ENCODE results near the gene UST. TPM values are rescaled to one million over a fixed set of nuclear protein-coding genes. Genes with fewer than 3 reads are reported as not detected.
A peak's percentile ranks its signal among the peaks of the same experiment; 100 is the strongest.

UST gene
- total RNA-seq, 1 donor from 2014 or later: 33.3 TPM

GRCh38 chr6:149007846-149008245 lies 261.0 kb downstream of the UST start:
- no peak for DNase-seq (ENCODE audit: low spot score)
- H3K36me3 Mint-ChIP-seq: peaks cover 24% of the 10 kb centered on the region
- H3K9me3 ChIP-seq (ENCODE audit: low read depth): no peaks in the 10 kb centered on the region
- H3F3A ChIP-seq (ENCODE audit: low read depth): no peaks in the 10 kb centered on the region
- H3K9me3 Mint-ChIP-seq: peaks cover 10% of the 10 kb centered on the region
- TF ChIP-seq EZH2 (IDR thresholded peaks at IDR 0.05): no peak
- no peak overlapping the region for H2AFZ ChIP-seq (replicated peaks)
- no peaks in the 10 kb centered on the region for H3K79me2 ChIP-seq (ENCODE audit: low read depth)
- no peaks in the 10 kb centered on the region for H3K36me3 ChIP-seq
- H3K27me3 ChIP-seq: no peaks in the 10 kb centered on the region
- no peak overlapping the region for H3K9ac ChIP-seq
- no peak overlapping the region for H3K4me3 Mint-ChIP-seq
- no peaks in the 10 kb centered on the region for H3K4me1 ChIP-seq
- H4K20me1 ChIP-seq (ENCODE audit: low read depth): no peaks in the 10 kb centered on the region
- no peaks in the 10 kb centered on the region for H3K27me3 Mint-ChIP-seq (ENCODE audit: insufficient read depth, low read depth)
- no peak overlapping the region for H3K4me3 ChIP-seq
- H3K27ac Mint-ChIP-seq: no peak overlapping the region
- H3K27ac ChIP-seq: no peak overlapping the region
- no peak overlapping the region for H3K4me2 ChIP-seq
- no peaks in the 10 kb centered on the region for H3K4me1 Mint-ChIP-seq

- TF ChIP-seq EZH2 (IDR thresholded peaks at IDR 0.05) (no peak), CTCF (IDR thresholded peaks at IDR 0.05) (no peak), EZH2phosphoT487 (IDR thresholded peaks at IDR 0.05) (no peak)
- Mint-ChIP-seq H3K9me3 (peaks cover 10% of the 10 kb centered on the region), H3K36me3 (peaks cover 23% of the 10 kb centered on the region), H3K4me1 (peaks cover under 1% of the 10 kb centered on the region), H3K4me3 (no peak overlapping the region), H3K27me3 (ENCODE audit: insufficient read depth, low read depth) (no peaks in the 10 kb centered on the region), H3K27ac (no peak overlapping the region)
- no peaks in the 10 kb centered on the region for H3K79me2 ChIP-seq (ENCODE audit: low read depth)
- no peak overlapping the region for H3K4me3 ChIP-seq
- H3K27ac ChIP-seq: no peak overlapping the region
- DNase-seq (ENCODE audit: low spot score): no peak
- H3K4me2 ChIP-seq: no peak overlapping the region
- no peaks in the 10 kb centered on the region for H3F3A ChIP-seq (ENCODE audit: low read depth)
- H4K20me1 ChIP-seq (ENCODE audit: low read depth): no peaks in the 10 kb centered on the region
- no peaks in the 10 kb centered on the region for H3K36me3 ChIP-seq
- H3K9ac ChIP-seq: no peak overlapping the region
- H3K9me3 ChIP-seq (ENCODE audit: low read depth): no peaks in the 10 kb centered on the region
- no peaks in the 10 kb centered on the region for H3K4me1 ChIP-seq
- no peak overlapping the region for H2AFZ ChIP-seq (replicated peaks)
- H3K27me3 ChIP-seq: no peaks in the 10 kb centered on the region
Observed at GRCh38 chr6:149008741-149009140, 261.9 kb downstream of the UST start.

- Histone ChIP-seq H2AFZ (replicated peaks) (no peak overlapping the region), H3K4me1 (no peaks in the 10 kb centered on the region), H3K27ac (no peak overlapping the region), H3F3A (ENCODE audit: low read depth) (no peaks in the 10 kb centered on the region), H3K27me3 (no peaks in the 10 kb centered on the region), H3K36me3 (no peaks in the 10 kb centered on the region), H3K9me3 (ENCODE audit: low read depth) (no peaks in the 10 kb centered on the region), H3K9ac (no peak overlapping the region), H4K20me1 (ENCODE audit: low read depth) (no peaks in the 10 kb centered on the region), H3K4me3 (no peak overlapping the region), H3K4me2 (no peak overlapping the region), H3K79me2 (ENCODE audit: low read depth) (no peaks in the 10 kb centered on the region)
- no peak overlapping the region for H3K4me3 Mint-ChIP-seq
- no peaks in the 10 kb centered on the region for H3K27me3 Mint-ChIP-seq (ENCODE audit: insufficient read depth, low read depth)
- no peak overlapping the region for H3K27ac Mint-ChIP-seq
- peaks cover 2% of the 10 kb centered on the region for H3K9me3 Mint-ChIP-seq
- no peak for DNase-seq (ENCODE audit: low spot score)
- TF ChIP-seq EZH2 (IDR thresholded peaks at IDR 0.05) (no peak), EZH2phosphoT487 (IDR thresholded peaks at IDR 0.05) (no peak), CTCF (IDR thresholded peaks at IDR 0.05) (no peak)
- H3K36me3 Mint-ChIP-seq: peaks cover 6% of the 10 kb centered on the region
- peaks cover 14% of the 10 kb centered on the region for H3K4me1 Mint-ChIP-seq
Observed at GRCh38 chr6:149012040-149012545, 265.3 kb downstream of the UST start.

GRCh38 chr6:149013586-149014344 lies 266.9 kb downstream of the UST start:
- no peak overlapping the region for H3K27ac ChIP-seq
- H3K4me1 ChIP-seq: no peaks in the 10 kb centered on the region
- no peaks in the 10 kb centered on the region for H4K20me1 ChIP-seq (ENCODE audit: low read depth)
- Mint-ChIP-seq H3K27me3 (ENCODE audit: insufficient read depth, low read depth) (no peaks in the 10 kb centered on the region), H3K4me1 (peaks cover 14% of the 10 kb centered on the region), H3K36me3 (peaks cover 2% of the 10 kb centered on the region), H3K9me3 (peaks cover 2% of the 10 kb centered on the region), H3K4me3 (no peak overlapping the region), H3K27ac (peak overlapping the region; percentile 28)
- H2AFZ ChIP-seq (replicated peaks): no peak overlapping the region
- no peaks in the 10 kb centered on the region for H3K79me2 ChIP-seq (ENCODE audit: low read depth)
- no peaks in the 10 kb centered on the region for H3K27me3 ChIP-seq
- no peak overlapping the region for H3K9ac ChIP-seq
- no peak overlapping the region for H3K4me3 ChIP-seq
- no peak overlapping the region for H3K4me2 ChIP-seq
- no peaks in the 10 kb centered on the region for H3K9me3 ChIP-seq (ENCODE audit: low read depth)
- H3K36me3 ChIP-seq: no peaks in the 10 kb centered on the region
- no peak for DNase-seq (ENCODE audit: low spot score)
- H3F3A ChIP-seq (ENCODE audit: low read depth): no peaks in the 10 kb centered on the region
- TF ChIP-seq CTCF (IDR thresholded peaks at IDR 0.05): no peak
- no peak for TF ChIP-seq EZH2 (IDR thresholded peaks at IDR 0.05)
- TF ChIP-seq EZH2phosphoT487 (IDR thresholded peaks at IDR 0.05): no peak
